HG03442 (cell line): ENCODE results near the gene MPG.
A peak's percentile ranks its signal among the peaks of the same experiment; 100 is the strongest.
"Not testable (repeated sequence)": the region's sequence is repeated elsewhere in the genome, so short reads cannot be mapped to it uniquely, and the experiment has no call there.

Source experiments
- ATAC-seq: cut with Tn5 transposase; IDR thresholded peaks from one replicate; pipeline ENCODE4 v1.9.1; 2021; ENCODE audit warnings: mild to moderate bottlenecking, moderate library complexity; ENCODE audit not compliant: unreplicated experiment

The MPG gene

GRCh38 chr16:77807-78443 lies at the start of gene MPG:
TSS of gene MPG (plus strand) at chr16:78225. CDS start at chr16:78310, 85 bp downstream.
- peak; percentile 69 for ATAC-seq

DNA sequence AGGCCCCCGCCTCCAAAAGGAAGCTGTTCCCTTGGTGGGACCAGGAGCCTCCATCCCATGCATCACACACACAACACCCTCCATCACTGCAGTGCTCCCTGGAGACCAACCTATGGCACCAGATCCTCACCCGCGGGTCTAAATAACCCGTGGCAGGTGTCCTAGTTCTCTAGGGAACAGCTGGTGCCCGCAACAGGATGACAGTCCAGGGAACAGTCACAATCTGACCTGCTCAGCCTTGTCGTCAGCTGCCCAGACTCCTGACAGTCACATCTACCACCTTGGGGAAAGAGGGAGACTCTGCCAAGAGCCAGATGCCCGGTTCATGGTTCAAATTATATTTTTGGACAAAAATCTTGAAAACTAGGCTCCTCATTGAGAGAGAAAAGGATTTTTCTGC lies 47.4 kb upstream of the MPG start:
- ATAC-seq: not testable (repeated sequence)

DNA sequence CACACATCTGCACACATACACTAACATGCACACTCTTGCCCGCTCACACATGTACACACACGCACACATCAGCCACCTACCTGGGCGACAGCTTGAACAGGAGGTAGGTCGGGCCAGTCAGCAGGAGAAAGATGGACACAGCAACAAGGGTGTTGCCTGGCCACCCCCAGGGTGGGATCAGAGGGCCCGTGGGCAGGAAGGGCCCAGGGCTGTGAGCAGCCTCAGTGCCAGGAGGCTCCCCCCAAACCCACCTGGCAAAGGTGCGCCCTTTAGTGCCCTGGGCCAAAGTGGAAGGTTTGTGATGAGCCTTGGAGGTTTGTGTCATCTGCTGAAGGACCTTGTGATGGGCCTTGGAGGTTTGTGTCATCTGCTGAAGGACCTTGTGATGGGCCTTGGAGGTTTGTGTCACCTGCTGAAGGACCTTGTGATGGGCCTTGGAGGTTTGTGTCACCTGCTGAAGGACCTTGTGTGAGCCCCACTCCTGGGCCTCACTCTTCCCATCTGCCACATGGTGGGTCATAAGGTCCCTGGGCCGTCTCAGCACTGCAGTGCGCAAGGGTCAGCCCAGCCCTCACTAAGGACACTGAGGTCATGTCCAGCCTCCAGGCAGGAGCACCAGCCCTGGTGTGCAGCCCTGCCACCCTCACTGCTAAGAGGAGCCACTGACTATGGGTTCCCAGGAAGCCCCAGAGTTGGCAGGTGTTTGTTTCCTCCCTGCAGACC lies 44.7 kb upstream of the MPG start:
- not testable (repeated sequence) for ATAC-seq

GRCh38 chr16:33877-34647 lies 44.0 kb upstream of the MPG start:
- ATAC-seq: no peak

DNA sequence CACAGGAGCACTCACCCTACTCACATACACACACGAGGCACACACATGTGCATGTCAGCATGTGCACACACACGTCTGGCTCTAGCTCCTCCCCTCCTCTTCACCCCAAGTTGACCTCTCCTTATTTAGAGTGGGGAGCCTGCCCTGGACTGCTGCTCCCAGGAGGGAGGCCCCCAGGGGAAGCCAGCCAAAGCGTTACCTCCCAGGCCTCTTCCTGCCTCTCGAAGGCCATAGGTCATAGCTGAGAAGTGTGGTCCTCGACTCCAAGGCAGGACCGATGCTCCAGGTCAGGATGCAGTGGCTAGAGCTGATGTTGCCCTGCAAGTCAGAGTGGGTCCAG lies 43.4 kb upstream of the MPG start:
- no peak for ATAC-seq

DNA sequence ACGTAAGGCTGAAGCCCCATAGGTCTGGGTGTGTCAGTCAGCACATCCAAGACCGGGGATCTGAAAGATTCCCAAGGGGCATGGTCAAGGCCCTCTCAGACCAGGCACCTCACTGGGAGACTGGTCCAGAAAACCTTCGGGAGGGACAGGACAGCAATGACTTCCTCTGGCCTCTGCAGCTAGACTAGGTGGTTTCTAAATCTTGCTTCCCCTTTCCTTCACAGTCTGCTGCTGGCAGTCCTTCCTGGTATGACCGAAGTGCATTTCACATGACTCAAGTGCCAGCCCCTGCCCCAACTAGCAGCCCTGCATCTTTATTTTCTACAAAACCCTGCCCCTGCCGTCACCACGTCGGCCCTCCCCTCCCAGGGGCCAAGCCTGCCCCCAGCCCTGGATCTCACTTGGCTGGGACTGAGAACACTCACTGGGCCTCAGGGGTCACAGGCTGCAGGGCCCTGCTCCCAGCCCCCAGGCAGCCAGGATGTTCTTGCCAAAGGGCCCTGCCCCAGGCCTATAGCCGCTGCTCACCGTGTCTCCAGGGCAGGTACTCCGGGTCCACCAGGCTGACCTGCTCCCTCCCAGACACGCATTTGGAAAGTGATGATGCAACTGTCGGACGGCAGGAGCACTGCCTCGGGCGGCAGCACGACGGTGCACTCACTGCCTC lies 42.9 kb upstream of the MPG start:
- no peak for ATAC-seq

DNA sequence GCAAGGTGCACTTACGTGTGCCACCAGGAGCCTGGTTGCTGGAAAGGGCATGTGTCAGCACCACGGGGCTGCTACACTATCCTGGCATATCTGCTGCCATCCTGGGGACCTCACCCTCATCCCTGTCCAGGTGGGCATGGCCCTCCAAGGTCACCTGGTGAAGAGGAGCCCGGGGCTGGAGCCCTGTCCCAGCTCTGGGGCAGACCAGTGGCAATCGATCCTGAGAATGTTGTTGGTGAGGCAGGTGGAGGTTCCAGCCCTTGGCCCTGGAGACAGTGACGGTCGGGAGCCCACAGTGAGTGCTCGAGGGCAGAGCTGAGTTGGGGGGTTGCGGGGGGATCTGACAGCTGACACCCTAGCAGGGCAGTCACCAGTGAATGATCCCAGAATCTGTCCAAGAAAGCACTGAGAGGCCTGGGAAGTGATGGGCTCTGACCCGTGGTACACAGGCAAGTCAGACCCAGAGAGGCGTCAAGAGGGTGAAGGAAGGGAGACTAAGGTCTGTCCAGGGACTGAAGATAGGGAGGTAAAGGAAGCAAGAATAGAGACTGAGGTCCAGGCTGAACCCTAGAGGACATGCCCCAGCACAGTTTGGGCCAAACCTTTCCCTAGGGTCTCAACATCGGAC lies 42.2 kb upstream of the MPG start:
- no peak for ATAC-seq

DNA sequence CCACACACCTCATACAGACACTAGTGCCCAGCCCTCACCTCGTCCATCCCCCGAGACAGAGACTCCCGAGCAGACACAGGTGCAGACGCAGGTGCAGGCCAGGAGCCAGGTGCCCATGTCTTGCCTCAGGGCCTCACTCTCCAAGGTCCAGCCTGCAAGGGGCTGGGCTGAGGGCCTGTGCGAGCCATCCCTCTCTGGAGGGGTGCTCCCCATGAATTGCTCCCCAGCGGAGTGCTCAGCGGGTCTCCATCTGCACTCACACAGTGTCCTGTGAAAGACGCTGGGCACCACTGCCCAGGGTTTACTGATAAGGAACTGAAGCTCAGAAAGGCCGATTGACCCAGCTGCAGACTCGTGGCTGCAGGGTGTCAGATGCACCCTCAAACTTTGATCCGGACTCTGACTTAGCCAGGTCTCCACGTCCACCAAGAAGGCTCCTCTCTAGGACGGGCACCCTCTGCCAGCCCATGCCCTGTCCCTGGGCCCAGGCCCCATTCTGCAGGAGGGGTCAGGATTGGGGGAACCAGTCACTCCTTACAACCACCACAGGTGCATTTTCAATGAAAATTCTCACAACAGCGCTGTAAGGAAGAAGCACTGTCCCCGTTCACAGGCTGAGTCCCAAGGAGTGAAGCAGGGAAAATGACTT lies 41.6 kb upstream of the MPG start:
- ATAC-seq: no peak

GRCh38 chr16:37511-37910 lies 40.5 kb upstream of the MPG start:
- ATAC-seq: no peak

DNA sequence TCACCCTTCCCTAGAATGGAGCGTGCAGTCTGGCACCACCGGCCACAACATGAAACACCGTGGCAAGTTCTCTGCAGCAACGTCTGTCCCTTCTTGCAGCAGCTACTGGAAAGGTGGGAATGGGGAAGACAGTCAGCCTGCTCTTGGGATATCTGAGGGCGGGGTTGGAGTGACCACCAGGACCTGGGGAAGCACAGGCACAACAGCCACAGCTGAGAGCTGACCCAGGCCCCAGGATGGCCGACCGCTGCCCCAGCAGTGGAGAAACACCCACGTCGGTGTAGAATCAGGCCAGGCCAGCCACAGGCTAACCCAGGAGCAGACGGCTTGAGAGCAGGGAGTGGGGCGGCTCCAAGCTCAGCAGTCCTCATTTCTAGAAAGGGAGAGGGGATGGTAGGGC lies 39.8 kb upstream of the MPG start:
- ATAC-seq: not testable (repeated sequence)

- ATAC-seq: peak; percentile 71
Measured at GRCh38 chr16:38941-39892, 38.8 kb upstream of the MPG start.

- no peak for ATAC-seq
Measured at GRCh38 chr16:41439-42068, 36.5 kb upstream of the MPG start.

GRCh38 chr16:42069-42457 lies 36.0 kb upstream of the MPG start:
- ATAC-seq: no peak

DNA sequence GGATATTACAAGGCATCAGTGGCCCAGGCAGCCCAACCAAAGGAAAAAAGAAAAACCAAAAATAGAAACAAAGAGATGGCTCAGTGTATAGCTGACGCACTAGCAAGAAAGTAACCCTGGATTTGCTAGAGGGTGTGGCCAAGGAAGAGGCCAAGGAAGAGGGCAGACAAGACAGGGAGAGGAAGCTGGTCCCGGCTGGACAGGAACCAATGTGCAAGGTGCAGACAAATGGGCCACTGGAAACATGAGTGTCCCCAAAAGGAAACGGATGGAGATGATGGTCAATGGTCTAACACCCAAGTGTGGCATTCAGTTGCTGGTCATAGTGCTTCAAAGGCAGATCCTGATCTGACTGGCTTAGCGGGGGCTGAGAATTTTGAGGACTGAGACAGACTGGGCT lies 35.3 kb upstream of the MPG start:
- ATAC-seq: no peak

GRCh38 chr16:43294-43693 lies 34.7 kb upstream of the MPG start:
- no peak for ATAC-seq

- ATAC-seq: no peak
Measured at GRCh38 chr16:44655-45054, 33.4 kb upstream of the MPG start.

GRCh38 chr16:45454-45853 lies 32.6 kb upstream of the MPG start:
- no peak for ATAC-seq

DNA sequence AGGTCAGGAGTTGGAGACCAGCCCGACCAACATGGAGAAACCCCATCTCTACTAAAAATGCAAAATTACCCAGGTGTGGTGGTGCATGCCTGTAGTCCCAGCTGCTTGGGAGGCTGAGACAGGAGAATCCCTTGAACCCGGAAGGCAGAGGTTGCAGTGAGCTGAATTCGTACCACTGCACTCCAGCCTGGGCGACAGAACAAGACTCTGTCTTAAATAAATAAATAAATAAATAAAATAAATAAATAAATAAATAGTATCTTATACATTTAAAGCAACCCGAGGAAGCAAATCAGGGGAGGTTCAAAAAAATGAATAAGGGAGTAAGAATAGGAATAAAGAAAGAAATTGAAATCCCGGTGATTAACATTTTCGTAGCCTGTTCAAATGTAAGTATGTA lies 31.5 kb upstream of the MPG start:
- ATAC-seq: not testable (repeated sequence)

DNA sequence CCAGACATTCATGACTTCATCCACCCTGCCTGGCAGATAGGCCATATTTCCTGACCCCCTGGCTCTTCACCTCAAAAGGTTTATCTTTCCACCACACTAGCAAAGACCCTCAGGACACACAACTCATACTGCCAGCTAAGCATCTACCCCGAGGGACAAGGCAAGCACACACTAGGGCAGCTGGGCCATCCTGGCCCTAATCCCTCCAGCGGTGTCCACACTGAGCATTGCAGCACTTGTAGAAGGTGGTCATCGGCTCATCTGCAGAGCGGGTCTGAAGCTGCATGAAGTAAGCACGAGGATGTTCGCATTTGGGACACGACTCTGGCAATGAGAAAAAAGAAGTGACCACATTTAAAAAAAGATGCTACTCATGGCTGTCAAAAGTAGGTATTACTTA lies 30.8 kb upstream of the MPG start:
- no peak for ATAC-seq
